Transverse colon (tissue), 4 donors: ENCODE measurements around the gene NFIA. TPM values are rescaled to one million over a fixed set of nuclear protein-coding genes. Genes with fewer than 3 reads are reported as not detected.
A peak's percentile ranks its signal among the peaks of the same experiment; 100 is the strongest.

Source experiments
- DNase-seq: peaks from one replicate; pipeline ENCODE4 v3.0.0-alpha.2; 2019
- H3K27ac ChIP-seq, 4 donors: fragments of 200-600 bp; sonication (generic); 2 replicates each; pipeline ENCODE4 v1.5.1; 2016 to 2018; ENCODE audit warnings: inconsistent platforms in 4 of 4
- H3K27me3 ChIP-seq: fragments of 200-600 bp; sonication (generic); 2 replicates; pipeline ENCODE4 v1.5.1; 2017; ENCODE audit warnings: inconsistent platforms
- H3K36me3 ChIP-seq, 4 donors: fragments of 200-600 bp; sonication (generic); 2 replicates each; pipeline ENCODE4 v1.5.1; 2017 to 2019; ENCODE audit warnings: inconsistent platforms in 4 of 4
- H3K4me1 ChIP-seq, 4 donors: fragments of 200-600 bp; sonication (generic); 2 replicates each; pipeline ENCODE4 v1.5.1; 2017 to 2020; ENCODE audit warnings: inconsistent platforms in 4 of 4
- H3K4me3 ChIP-seq, 4 donors: fragments of 200-600 bp; sonication (generic); 1 replicate in 1 of 4; 2 replicates in 3 of 4; pipeline versions ENCODE4 v1.5.1 to v1.6.1; 2017 to 2019; ENCODE audit warnings: inconsistent platforms in 4 of 4
- H3K9me3 ChIP-seq, 2 donors: fragments of 200-600 bp; sonication (generic); 2 replicates each; pipeline ENCODE4 v1.5.1; 2017 to 2019; ENCODE audit warnings: inconsistent platforms in 2 of 2
- CTCF ChIP-seq, 5 experiments: fragments of 200-600 bp in 3 of 5; fragments of 450-650 bp in 2 of 5; sonication (generic) in 3 of 5; IDR thresholded peaks; 1 replicate in 2 of 5; 2 replicates in 3 of 5; pipeline ENCODE4 v1.5.1; 2016 to 2017; ENCODE audit warnings: antibody characterized with exemption in 5 of 5, inconsistent platforms in 3 of 5, mild to moderate bottlenecking in 2 of 5, moderate library complexity in 1 of 5
- EP300 ChIP-seq: sonication (generic); formaldehyde crosslinking; IDR thresholded peaks from one replicate; pipeline ENCODE4 v1.6.1; 2017; ENCODE audit warnings: antibody characterized with exemption, low read depth
- POLR2A ChIP-seq: fragments of 450-650 bp; IDR thresholded peaks from one replicate; pipeline ENCODE4 v1.6.1; 2016; ENCODE audit warnings: antibody characterized with exemption, mild to moderate bottlenecking, moderate library complexity
- POLR2AphosphoS5 ChIP-seq, 3 donors: sonication (generic); formaldehyde crosslinking; IDR thresholded peaks; one replicate each; pipeline ENCODE4 v1.6.1; 2016; ENCODE audit warnings: antibody characterized with exemption in 3 of 3
- WGBS, 2 donors: methylation state at CpG; one replicate each; pipeline ENCODE4 v1.1.5; 2018; ENCODE audit warnings: low coverage in 1 of 2; 5-methylcytosine and 5-hydroxymethylcytosine counted together
- in situ Hi-C, 4 donors: fragments of 200-750 bp; cut with MboI; loops; one replicate each; pipeline versions ENCODE4 v1.15.0 to v1.15.1; 2017; ENCODE audit warnings: low sequenced_read_pairs in 3 of 4, low pct_ligation_motif_present in 1 of 4, low pct_unique_long_range_greater_than_20kb in 1 of 4
- intact Hi-C: fragments of 100-400 bp; cut with DNase I; formaldehyde crosslinking; loops from one replicate; pipeline ENCODE4 v1.15.1; 2023; ENCODE audit warnings: low total_unique reads
- total RNA-seq, 4 donors: library from RNA; depleted of rRNA; stranded (reverse); fragments of >200 nt; gene quantifications; one replicate each; pipeline ENCODE4 v1.1.0, GENCODE V29; 2016

Gene NFIA
- total RNA-seq, 4 donors from 2014 or later: 17.3 to 37.2 (median 29.8) TPM

- Histone ChIP-seq H3K9me3 (no peaks in the 10 kb centered on the region), H3K4me3 (no peak overlapping the region), H3K4me1 (peaks cover 0 to 18% (median 3%) of the 10 kb centered on the region in 4 donors), H3K27me3 (no peaks in the 10 kb centered on the region), H3K36me3 (no peaks in the 10 kb centered on the region), H3K27ac (no peak overlapping the region)
- DNase-seq: no peak
- intact Hi-C loops: no loop called here
- 91 to 93% methylated on average over 2 of the region's 2 CpGs for WGBS, 2 donors
- TF ChIP-seq POLR2AphosphoS5 (IDR thresholded peaks at IDR 0.05) (no peak), EP300 (no peak), POLR2A (no peak), CTCF (IDR thresholded peaks at IDR 0.05) (no peak)
- in situ Hi-C loops: no loop called here
Measured at GRCh38 chr1:61270107-61270506, 187.7 kb downstream of the NFIA start.

- H3K4me3 ChIP-seq: no peak overlapping the region
- H3K27ac ChIP-seq: no peak overlapping the region
- no peak for TF ChIP-seq POLR2AphosphoS5 (IDR thresholded peaks at IDR 0.05)
- TF ChIP-seq POLR2A: no peak
- TF ChIP-seq CTCF (IDR thresholded peaks at IDR 0.05): no peak
- TF ChIP-seq EP300: no peak
- peaks cover 0 to 16% (median 3%) of the 10 kb centered on the region in 4 donors for H3K4me1 ChIP-seq
- no peaks in the 10 kb centered on the region for H3K27me3 ChIP-seq
- H3K9me3 ChIP-seq: no peaks in the 10 kb centered on the region
- WGBS, 2 donors: 71 to 75% methylated on average over 8 of the region's 8 CpGs
- in situ Hi-C loops (no loop called here), intact Hi-C loops (no loop called here)
- no peaks in the 10 kb centered on the region for H3K36me3 ChIP-seq
- no peak for DNase-seq
Measured at GRCh38 chr1:61270761-61271411, 188.5 kb downstream of the NFIA start.

- Histone ChIP-seq H3K4me1 (peaks cover 0 to 16% (median 3%) of the 10 kb centered on the region in 4 donors), H3K36me3 (no peaks in the 10 kb centered on the region), H3K4me3 (no peak overlapping the region), H3K9me3 (no peaks in the 10 kb centered on the region), H3K27ac (no peak overlapping the region), H3K27me3 (no peaks in the 10 kb centered on the region)
- intact Hi-C loops (no loop called here), in situ Hi-C loops (no loop called here)
- no peak for DNase-seq
- 96% methylated on average over 5 of the region's 5 CpGs; no CpG with 5 or more reads in 1 of the 2 donors for WGBS, 2 donors
- TF ChIP-seq POLR2AphosphoS5 (IDR thresholded peaks at IDR 0.05) (no peak), POLR2A (no peak), CTCF (IDR thresholded peaks at IDR 0.05) (no peak), EP300 (no peak)
Measured at GRCh38 chr1:61271412-61271789, 189.0 kb downstream of the NFIA start.

- peak overlapping the region in 1 of 4 donors; percentile 14 for H3K27ac ChIP-seq
- intact Hi-C loops (no loop called here), in situ Hi-C loops (no loop called here)
- peaks cover 0 to 15% (median 3%) of the 10 kb centered on the region in 4 donors for H3K4me1 ChIP-seq
- no peak overlapping the region for H3K4me3 ChIP-seq
- no peaks in the 10 kb centered on the region for H3K9me3 ChIP-seq
- H3K27me3 ChIP-seq: no peaks in the 10 kb centered on the region
- no peak for DNase-seq
- 82 to 86% methylated on average over 4 of the region's 4 CpGs for WGBS, 2 donors
- TF ChIP-seq POLR2A (no peak), POLR2AphosphoS5 (IDR thresholded peaks at IDR 0.05) (no peak), EP300 (no peak), CTCF (IDR thresholded peaks at IDR 0.05) (no peak)
- no peaks in the 10 kb centered on the region for H3K36me3 ChIP-seq
Measured at GRCh38 chr1:61273167-61273705, 190.9 kb downstream of the NFIA start.
